ENCODE results near the gene NACC2.

The NACC2 gene

GRCh38 chr9:136019041-136019680 is 75.9 kb downstream of the NACC2 start:
- DNase-seq (ENCODE audit: low read depth), result no peak
- no peaks in the 10 kb centered on the region for H3K36me3 ChIP-seq (ENCODE audit: control insufficient read depth, insufficient read depth, low read length, severe bottlenecking)
- H3K27me3 ChIP-seq (replicated peaks; ENCODE audit: control insufficient read depth, insufficient read depth, low read length), result no peaks in the 10 kb centered on the region
- no peak overlapping the region for H3K9ac ChIP-seq (ENCODE audit: low read length)
- H3K4me1 ChIP-seq (ENCODE audit: control insufficient read depth, insufficient read depth, low read length), result peaks cover 8% of the 10 kb centered on the region
- no peak overlapping the region for H3K4me3 ChIP-seq (ENCODE audit: low read length)
- H3K9me3 ChIP-seq (ENCODE audit: control insufficient read depth, low read length), result no peaks in the 10 kb centered on the region

- Histone ChIP-seq H3K27me3 (replicated peaks; ENCODE audit: control insufficient read depth, insufficient read depth, low read length) (no peaks in the 10 kb centered on the region), H3K4me1 (ENCODE audit: control insufficient read depth, insufficient read depth, low read length) (peaks cover under 1% of the 10 kb centered on the region), H3K4me3 (ENCODE audit: low read length) (no peak overlapping the region), H3K36me3 (ENCODE audit: control insufficient read depth, insufficient read depth, low read length, severe bottlenecking) (no peaks in the 10 kb centered on the region), H3K9me3 (ENCODE audit: control insufficient read depth, low read length) (no peaks in the 10 kb centered on the region), H3K9ac (ENCODE audit: low read length) (no peak overlapping the region)
- DNase-seq (ENCODE audit: low read depth), result no peak
These were observed 76.6 kb downstream of the NACC2 start for GRCh38 chr9:136018257-136019031.

- Histone ChIP-seq H3K9ac (ENCODE audit: low read length) (no peak overlapping the region), H3K9me3 (ENCODE audit: control insufficient read depth, low read length) (no peaks in the 10 kb centered on the region), H3K36me3 (ENCODE audit: control insufficient read depth, insufficient read depth, low read length, severe bottlenecking) (no peaks in the 10 kb centered on the region), H3K27me3 (replicated peaks; ENCODE audit: control insufficient read depth, insufficient read depth, low read length) (no peaks in the 10 kb centered on the region), H3K4me1 (ENCODE audit: control insufficient read depth, insufficient read depth, low read length) (peaks cover 2% of the 10 kb centered on the region), H3K4me3 (ENCODE audit: low read length) (no peak overlapping the region)
- DNase-seq (ENCODE audit: low read depth), result no peak
These were observed 77.5 kb downstream of the NACC2 start for GRCh38 chr9:136017289-136018190.

GRCh38 chr9:136016572-136017288 is 78.4 kb downstream of the NACC2 start:
- DNase-seq (ENCODE audit: low read depth), result no peak

GRCh38 chr9:136015656-136016571 is 79.2 kb downstream of the NACC2 start:
- Histone ChIP-seq H3K9me3 (ENCODE audit: control insufficient read depth, low read length) (no peaks in the 10 kb centered on the region), H3K4me3 (ENCODE audit: low read length) (no peak overlapping the region), H3K9ac (ENCODE audit: low read length) (no peak overlapping the region), H3K4me1 (ENCODE audit: control insufficient read depth, insufficient read depth, low read length) (peaks cover 11% of the 10 kb centered on the region), H3K36me3 (ENCODE audit: control insufficient read depth, insufficient read depth, low read length, severe bottlenecking) (no peaks in the 10 kb centered on the region), H3K27me3 (replicated peaks; ENCODE audit: control insufficient read depth, insufficient read depth, low read length) (no peaks in the 10 kb centered on the region)
- no peak for DNase-seq (ENCODE audit: low read depth)

More at GRCh38 chr9:136016572-136017288, 78.4 kb downstream of the NACC2 start:
- Histone ChIP-seq H3K4me1 (ENCODE audit: control insufficient read depth, insufficient read depth, low read length) (peaks cover 10% of the 10 kb centered on the region), H3K27me3 (replicated peaks; ENCODE audit: control insufficient read depth, insufficient read depth, low read length) (no peaks in the 10 kb centered on the region), H3K9ac (ENCODE audit: low read length) (no peak overlapping the region), H3K9me3 (ENCODE audit: control insufficient read depth, low read length) (no peaks in the 10 kb centered on the region), H3K4me3 (ENCODE audit: low read length) (no peak overlapping the region), H3K36me3 (ENCODE audit: control insufficient read depth, insufficient read depth, low read length, severe bottlenecking) (no peaks in the 10 kb centered on the region)

GRCh38 chr9:136014924-136015633 is 80.0 kb downstream of the NACC2 start:
- H3K9ac ChIP-seq (ENCODE audit: low read length), result no peak overlapping the region
- no peaks in the 10 kb centered on the region for H3K9me3 ChIP-seq (ENCODE audit: control insufficient read depth, low read length)
- peaks cover 11% of the 10 kb centered on the region for H3K4me1 ChIP-seq (ENCODE audit: control insufficient read depth, insufficient read depth, low read length)
- H3K36me3 ChIP-seq (ENCODE audit: control insufficient read depth, insufficient read depth, low read length, severe bottlenecking), result no peaks in the 10 kb centered on the region
- DNase-seq (ENCODE audit: low read depth), result no peak
- H3K4me3 ChIP-seq (ENCODE audit: low read length), result no peak overlapping the region
- no peaks in the 10 kb centered on the region for H3K27me3 ChIP-seq (replicated peaks; ENCODE audit: control insufficient read depth, insufficient read depth, low read length)

- no peaks in the 10 kb centered on the region for H3K27me3 ChIP-seq (replicated peaks; ENCODE audit: control insufficient read depth, insufficient read depth, low read length)
- peaks cover 11% of the 10 kb centered on the region for H3K4me1 ChIP-seq (ENCODE audit: control insufficient read depth, insufficient read depth, low read length)
- no peaks in the 10 kb centered on the region for H3K9me3 ChIP-seq (ENCODE audit: control insufficient read depth, low read length)
These were observed 80.8 kb downstream of the NACC2 start for GRCh38 chr9:136014147-136014923.

GRCh38 chr9:136013524-136014034 is 81.5 kb downstream of the NACC2 start:
- DNase-seq (ENCODE audit: low read depth), result no peak
- Histone ChIP-seq H3K9ac (ENCODE audit: low read length) (no peak overlapping the region), H3K9me3 (ENCODE audit: control insufficient read depth, low read length) (no peaks in the 10 kb centered on the region), H3K4me1 (ENCODE audit: control insufficient read depth, insufficient read depth, low read length) (peaks cover 11% of the 10 kb centered on the region), H3K27me3 (replicated peaks; ENCODE audit: control insufficient read depth, insufficient read depth, low read length) (no peaks in the 10 kb centered on the region), H3K36me3 (ENCODE audit: control insufficient read depth, insufficient read depth, low read length, severe bottlenecking) (no peaks in the 10 kb centered on the region), H3K4me3 (ENCODE audit: low read length) (no peak overlapping the region)

More at GRCh38 chr9:136014147-136014923, 80.8 kb downstream of the NACC2 start:
- Histone ChIP-seq H3K4me3 (ENCODE audit: low read length) (no peak overlapping the region), H3K9ac (ENCODE audit: low read length) (no peak overlapping the region), H3K36me3 (ENCODE audit: control insufficient read depth, insufficient read depth, low read length, severe bottlenecking) (no peaks in the 10 kb centered on the region)
- no peak for DNase-seq (ENCODE audit: low read depth)

- Histone ChIP-seq H3K4me3 (ENCODE audit: low read length) (no peak overlapping the region), H3K9me3 (ENCODE audit: control insufficient read depth, low read length) (no peaks in the 10 kb centered on the region), H3K36me3 (ENCODE audit: control insufficient read depth, insufficient read depth, low read length, severe bottlenecking) (no peaks in the 10 kb centered on the region), H3K9ac (ENCODE audit: low read length) (no peak overlapping the region), H3K4me1 (ENCODE audit: control insufficient read depth, insufficient read depth, low read length) (peaks cover 11% of the 10 kb centered on the region), H3K27me3 (replicated peaks; ENCODE audit: control insufficient read depth, insufficient read depth, low read length) (no peaks in the 10 kb centered on the region)
- DNase-seq (ENCODE audit: low read depth), result no peak
These were observed 82.0 kb downstream of the NACC2 start for GRCh38 chr9:136013116-136013515.

Data from adipocyte (in vitro differentiated cells).